Loucy (cell line): Measurements from ENCODE around the gene SRM.
A peak's percentile ranks its signal among the peaks of the same experiment; 100 is the strongest.
"Not testable (repeated sequence)": the region's sequence is repeated elsewhere in the genome, so short reads cannot be mapped to it uniquely, and the experiment has no call there.

Experiments
- H2AFZ ChIP-seq: fragments of 200-600 bp; sonication (generic); 2 replicates; pipeline ENCODE4 v1.6.0; 2016; ENCODE audit warnings: antibody characterized with exemption, mild to moderate bottlenecking, low read length, moderate library complexity
- H3F3A ChIP-seq: fragments of 200-600 bp; 2 replicates; pipeline ENCODE4 v1.6.0; 2016; ENCODE audit warnings: antibody characterized with exemption, low read depth, mild to moderate bottlenecking
- H3K27me3 ChIP-seq: fragments of 200-600 bp; sonication (generic); 2 replicates; pipeline ENCODE4 v1.6.1; 2014; ENCODE audit warnings: low read length, mild to moderate bottlenecking; ENCODE audit not compliant: insufficient read depth, poor library complexity, severe bottlenecking
- H3K36me3 ChIP-seq: fragments of 200-600 bp; sonication (generic); 2 replicates; pipeline ENCODE4 v1.6.1; 2016; ENCODE audit warnings: low read length; ENCODE audit not compliant: insufficient read depth
- H3K4me1 ChIP-seq: fragments of 200-600 bp; sonication (generic); 2 replicates; pipeline ENCODE4 v1.5.1; 2014; ENCODE audit warnings: low read length, mild to moderate bottlenecking; ENCODE audit not compliant: insufficient read depth, poor library complexity, severe bottlenecking
- H3K4me2 ChIP-seq: fragments of 200-600 bp; sonication (generic); 2 replicates; pipeline ENCODE4 v1.6.0; 2014; ENCODE audit warnings: antibody characterized with exemption, low read length, low read depth, mild to moderate bottlenecking; ENCODE audit not compliant: poor library complexity, severe bottlenecking
- H3K4me3 ChIP-seq: fragments of 200-600 bp; sonication (generic); 2 replicates; pipeline ENCODE4 v1.5.1; 2014; ENCODE audit warnings: low read length, mild to moderate bottlenecking, mixed read lengths; ENCODE audit not compliant: poor library complexity, severe bottlenecking
- H3K79me2 ChIP-seq: fragments of 200-600 bp; sonication (generic); 2 replicates; pipeline ENCODE4 v1.6.1; 2014; ENCODE audit warnings: low read length; ENCODE audit not compliant: insufficient read depth
- H3K9ac ChIP-seq: fragments of 200-600 bp; sonication (generic); 2 replicates; pipeline ENCODE4 v1.6.0; 2014; ENCODE audit warnings: mild to moderate bottlenecking, low read depth, low read length, moderate library complexity; ENCODE audit not compliant: poor library complexity, severe bottlenecking
- H3K9me2 ChIP-seq: fragments of 200-600 bp; sonication (generic); replicated peaks from 2 replicates; pipeline ENCODE4 v1.6.1; 2016; ENCODE audit warnings: low read depth, low read length, mixed read lengths
- H3K9me3 ChIP-seq: fragments of 200-600 bp; sonication (generic); 2 replicates; pipeline ENCODE4 v1.6.1; 2014; ENCODE audit warnings: mild to moderate bottlenecking, antibody characterized with exemption, low read length, low read depth; ENCODE audit not compliant: insufficient read depth
- H4K20me1 ChIP-seq: fragments of 200-600 bp; sonication (generic); 2 replicates; pipeline ENCODE4 v1.6.0; 2014; ENCODE audit warnings: antibody characterized with exemption, low read length, mild to moderate bottlenecking; ENCODE audit not compliant: insufficient read depth, poor library complexity, severe bottlenecking
- CTCF ChIP-seq: fragments of 200-600 bp; sonication (generic); conservative IDR thresholded peaks from 2 replicates; pipeline ENCODE4 v1.5.1; 2014; ENCODE audit warnings: mild to moderate bottlenecking, antibody characterized with exemption, low read length
- EZH2phosphoT487 ChIP-seq: fragments of 200-600 bp; IDR thresholded peaks from 2 replicates; pipeline ENCODE4 v1.6.1; 2018; ENCODE audit warnings: antibody characterized with exemption, mild to moderate bottlenecking, moderate library complexity, borderline replicate concordance

Gene SRM

GRCh38 chr1:11063937-11064537, 4.2 kb upstream of the SRM start:
- Histone ChIP-seq H3K79me2 (peaks cover 23% of the 10 kb centered on the region), H3K4me1 (peaks cover 36% of the 10 kb centered on the region), H3K36me3 (peaks cover 37% of the 10 kb centered on the region; the same call in 1 of the 2 replicates)
- TF ChIP-seq CTCF: peak; percentile 57
- not testable (repeated sequence) for H3F3A ChIP-seq, H3K9ac ChIP-seq, H2AFZ ChIP-seq, H4K20me1 ChIP-seq, H3K4me3 ChIP-seq, H3K27me3 ChIP-seq, H3K9me3 ChIP-seq, H3K4me2 ChIP-seq, H3K9me2 ChIP-seq

GRCh38 chr1:11062965-11063401, 3.2 kb upstream of the SRM start:
- H3K9ac ChIP-seq: peak overlapping the region; percentile 78
- peak overlapping the region; percentile 26 for H3K4me2 ChIP-seq
- TF ChIP-seq EZH2phosphoT487 (no peak), CTCF (no peak)
- peaks cover 26% of the 10 kb centered on the region for H3K4me1 ChIP-seq
- no peaks in the 10 kb centered on the region for H3K9me2 ChIP-seq
- H2AFZ ChIP-seq: no peak overlapping the region
- H3K4me3 ChIP-seq: no peak overlapping the region
- peaks cover 12% of the 10 kb centered on the region for H4K20me1 ChIP-seq
- H3F3A ChIP-seq: peaks cover 3% of the 10 kb centered on the region; the same call in 1 of the 2 replicates
- peaks cover 33% of the 10 kb centered on the region for H3K79me2 ChIP-seq
- H3K27me3 ChIP-seq: no peaks in the 10 kb centered on the region
- peaks cover 26% of the 10 kb centered on the region; the same call in 1 of the 2 replicates for H3K36me3 ChIP-seq
- no peaks in the 10 kb centered on the region for H3K9me3 ChIP-seq

GRCh38 chr1:11061652-11062365, 2.0 kb upstream of the SRM start:
- H3K9me2 ChIP-seq: no peaks in the 10 kb centered on the region
- H3K4me1 ChIP-seq: peaks cover 26% of the 10 kb centered on the region
- no peak overlapping the region for H3K4me3 ChIP-seq
- TF ChIP-seq CTCF (peak; percentile 19; the same call in 1 of the 2 replicates), EZH2phosphoT487 (no peak)
- H3K27me3 ChIP-seq: no peaks in the 10 kb centered on the region
- peaks cover 3% of the 10 kb centered on the region; the same call in 1 of the 2 replicates for H3F3A ChIP-seq
- H2AFZ ChIP-seq: no peak overlapping the region
- peak overlapping the region; percentile 78 for H3K9ac ChIP-seq
- H3K79me2 ChIP-seq: peaks cover 38% of the 10 kb centered on the region
- peaks cover 13% of the 10 kb centered on the region for H4K20me1 ChIP-seq
- H3K4me2 ChIP-seq: peak overlapping the region; percentile 99
- peaks cover 22% of the 10 kb centered on the region; the same call in 1 of the 2 replicates for H3K36me3 ChIP-seq
- no peaks in the 10 kb centered on the region for H3K9me3 ChIP-seq
